NCI-H2171 treated with DMSO at 0.1 percent for 48 hours (cell line): ENCODE results near the gene FBXL7.

Experiments used
- DNase-seq: peaks from one replicate; lab custom pipeline; 2025; lab: John Stamatoyannopoulos, UW

FBXL7 gene

GRCh38 chr5:15614679-15615078, 114.7 kb downstream of the FBXL7 start:
- no peak for DNase-seq

GRCh38 chr5:15615859-15616258, 115.9 kb downstream of the FBXL7 start:
- DNase-seq, result no peak

- no peak for DNase-seq
These were observed 119.0 kb downstream of the FBXL7 start for GRCh38 chr5:15618938-15619337.

- no peak for DNase-seq
These were observed 120.5 kb downstream of the FBXL7 start for GRCh38 chr5:15620501-15620900.

GRCh38 chr5:15621094-15621493, 121.1 kb downstream of the FBXL7 start:
- DNase-seq, result no peak

- no peak for DNase-seq
These were observed 123.8 kb downstream of the FBXL7 start for GRCh38 chr5:15623794-15624193.

- no peak for DNase-seq
These were observed 127.1 kb downstream of the FBXL7 start for GRCh38 chr5:15627109-15627508.

GRCh38 chr5:15627647-15628046, 127.7 kb downstream of the FBXL7 start:
- no peak for DNase-seq

- DNase-seq, result no peak
These were observed 130.5 kb downstream of the FBXL7 start for GRCh38 chr5:15630441-15630840.

- no peak for DNase-seq
These were observed 134.8 kb downstream of the FBXL7 start for GRCh38 chr5:15634591-15635288.

- DNase-seq, result no peak
These were observed 135.3 kb downstream of the FBXL7 start for GRCh38 chr5:15635289-15635616.

- no peak for DNase-seq
These were observed 137.4 kb downstream of the FBXL7 start for GRCh38 chr5:15637345-15637744.

GRCh38 chr5:15637886-15638285, 137.9 kb downstream of the FBXL7 start:
- DNase-seq, result no peak

- no peak for DNase-seq
These were observed 138.3 kb downstream of the FBXL7 start for GRCh38 chr5:15638296-15638695.

GRCh38 chr5:15639288-15639687, 139.3 kb downstream of the FBXL7 start:
- no peak for DNase-seq

- DNase-seq, result no peak
These were observed 140.1 kb downstream of the FBXL7 start for GRCh38 chr5:15640116-15640515.

- no peak for DNase-seq
These were observed 143.8 kb downstream of the FBXL7 start for GRCh38 chr5:15643731-15644130.

- DNase-seq, result no peak
These were observed 145.6 kb downstream of the FBXL7 start for GRCh38 chr5:15645381-15646160.

- DNase-seq, result no peak
These were observed 146.4 kb downstream of the FBXL7 start for GRCh38 chr5:15646371-15646770.

GRCh38 chr5:15647251-15647650, 147.3 kb downstream of the FBXL7 start:
- no peak for DNase-seq

GRCh38 chr5:15650266-15650665, 150.3 kb downstream of the FBXL7 start:
- no peak for DNase-seq

- DNase-seq, result no peak
These were observed 154.8 kb downstream of the FBXL7 start for GRCh38 chr5:15654779-15655178.

- DNase-seq, result no peak
These were observed 155.7 kb downstream of the FBXL7 start for GRCh38 chr5:15655683-15656082.

- DNase-seq, result no peak
These were observed 165.0 kb downstream of the FBXL7 start for GRCh38 chr5:15664961-15665360.
